ENCODE results near the gene RHEBL1.
"Not testable (repeated sequence)": the region's sequence is repeated elsewhere in the genome, so short reads cannot be mapped to it uniquely, and the experiment has no call there.

The RHEBL1 gene

GRCh38 chr12:49089821-49090773 lies 20.3 kb upstream of the RHEBL1 start:
- peak; percentile 82 for DNase-seq

GRCh38 chr12:49088932-49089330 lies 19.2 kb upstream of the RHEBL1 start:
- no peak for DNase-seq

GRCh38 chr12:49088150-49088931 lies 18.6 kb upstream of the RHEBL1 start:
- DNase-seq: peak; percentile 77

GRCh38 chr12:49086116-49086515 lies 16.3 kb upstream of the RHEBL1 start:
- DNase-seq: no peak

- no peak for DNase-seq
Observed at GRCh38 chr12:49084438-49084837, 14.7 kb upstream of the RHEBL1 start.

GRCh38 chr12:49079793-49080192 lies 10.0 kb upstream of the RHEBL1 start:
- DNase-seq: no peak

- DNase-seq: no peak
Observed at GRCh38 chr12:49070971-49071370, 1.2 kb upstream of the RHEBL1 start.

GRCh38 chr12:49068879-49069506 lies 786 bp downstream of the RHEBL1 start:
- no peak for DNase-seq

- DNase-seq: no peak
Observed at GRCh38 chr12:49066120-49066519, 3.7 kb downstream of the RHEBL1 start.

- DNase-seq: no peak
Observed at GRCh38 chr12:49064767-49065152, 5.0 kb downstream of the RHEBL1 start.

- not testable (repeated sequence) for DNase-seq
Observed at GRCh38 chr12:49061916-49062315, 7.9 kb downstream of the RHEBL1 start.

- no peak for DNase-seq
Observed at GRCh38 chr12:49061157-49061650, 8.6 kb downstream of the RHEBL1 start.

- DNase-seq: peak; percentile 100
Observed at GRCh38 chr12:49060237-49061156, 9.3 kb downstream of the RHEBL1 start, which contains the start of gene KMT2D. TSS of gene KMT2D (minus strand) at chr12:49060794. CDS start at chr12:49055324, 5,470 bp downstream.

- DNase-seq: no peak
Observed at GRCh38 chr12:49059299-49060171, 10.2 kb downstream of the RHEBL1 start.

GRCh38 chr12:49059045-49059298 lies 10.8 kb downstream of the RHEBL1 start:
- DNase-seq: no peak

- no peak for DNase-seq
Observed at GRCh38 chr12:49058366-49059044, 11.3 kb downstream of the RHEBL1 start.

- no peak for DNase-seq
Observed at GRCh38 chr12:49057888-49058287, 11.9 kb downstream of the RHEBL1 start.

- DNase-seq: no peak
Observed at GRCh38 chr12:49055978-49056754, 13.6 kb downstream of the RHEBL1 start.

GRCh38 chr12:49055092-49055491 lies 14.7 kb downstream of the RHEBL1 start:
- DNase-seq: no peak
